HG03442 (cell line): ENCODE results near the gene ATXN1.

Experiments
- ATAC-seq: cut with Tn5 transposase; IDR thresholded peaks from one replicate; pipeline ENCODE4 v1.9.1; 2021; ENCODE audit warnings: mild to moderate bottlenecking, moderate library complexity; ENCODE audit not compliant: unreplicated experiment

ATXN1 gene

DNA sequence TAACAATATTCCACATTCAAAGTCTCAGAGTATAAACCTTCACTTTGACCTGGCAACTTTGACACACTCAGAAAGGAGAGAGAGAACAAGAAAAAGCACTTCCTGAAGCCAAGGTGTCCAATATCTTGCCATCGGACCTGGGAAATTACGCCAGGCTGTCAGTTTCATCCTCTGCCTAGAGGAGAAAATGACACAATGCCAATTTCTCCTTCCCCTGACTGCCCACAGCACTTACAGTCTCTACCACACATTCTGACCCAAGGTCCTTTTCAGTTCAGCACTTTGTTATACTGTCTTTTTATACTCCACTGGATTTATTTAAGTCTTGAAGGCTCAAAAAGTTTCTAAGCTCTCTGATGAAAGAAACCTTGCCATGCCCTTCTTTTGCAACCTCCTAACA is 272.4 kb downstream of the ATXN1 start:
- no peak for ATAC-seq

GRCh38 chr6:16487996-16488674 is 273.1 kb downstream of the ATXN1 start:
- no peak for ATAC-seq

GRCh38 chr6:16486661-16487060 is 274.6 kb downstream of the ATXN1 start:
- no peak for ATAC-seq

GRCh38 chr6:16483315-16483875 is 277.9 kb downstream of the ATXN1 start:
- peak; percentile 47 for ATAC-seq

- ATAC-seq, result no peak
Observed at GRCh38 chr6:16482702-16483314, 278.5 kb downstream of the ATXN1 start.

GRCh38 chr6:16481697-16482399 is 279.4 kb downstream of the ATXN1 start:
- peak; percentile 34 for ATAC-seq

DNA sequence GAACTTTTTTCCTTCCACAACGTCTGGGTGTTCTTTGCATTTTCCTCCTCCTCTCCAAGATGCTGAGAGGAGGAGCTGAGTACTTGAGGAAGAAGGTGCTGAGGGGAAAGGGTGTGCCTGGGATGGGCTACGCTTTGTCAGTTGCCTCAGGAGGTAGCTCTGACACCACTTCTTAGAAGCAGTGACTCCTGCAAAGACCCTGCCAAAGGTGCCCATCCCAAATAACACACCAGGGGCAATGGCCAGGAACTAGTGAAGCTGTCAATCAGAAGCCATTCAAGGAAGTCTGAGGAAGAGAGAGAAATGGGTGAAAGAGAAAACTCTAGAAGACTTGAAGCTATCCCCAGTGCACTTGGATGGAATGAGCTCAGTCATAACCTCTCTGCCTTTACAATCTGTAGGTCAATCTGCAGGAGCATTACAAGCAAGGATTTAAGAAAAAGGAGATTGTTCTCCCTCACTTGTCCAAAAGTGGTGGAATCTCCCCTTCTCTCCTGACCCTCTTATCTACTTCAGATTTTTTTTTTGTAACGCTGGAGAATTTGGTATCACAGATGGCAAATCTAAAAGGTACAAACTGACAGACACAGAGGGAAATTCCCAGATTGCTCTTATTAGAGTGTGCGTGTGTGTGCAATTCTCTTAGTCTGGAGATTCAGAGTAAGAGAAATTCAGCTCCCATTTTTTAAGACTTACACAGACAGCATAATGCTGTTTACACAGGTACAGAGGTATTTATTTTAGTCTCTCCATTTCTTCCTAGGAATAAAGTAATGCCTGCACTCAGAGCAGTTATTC is 280.3 kb downstream of the ATXN1 start:
- ATAC-seq, result no peak

GRCh38 chr6:16477367-16478149 is 283.7 kb downstream of the ATXN1 start:
- ATAC-seq, result no peak

GRCh38 chr6:16476861-16477260 is 284.4 kb downstream of the ATXN1 start:
- ATAC-seq, result no peak

GRCh38 chr6:16475494-16475781 is 285.8 kb downstream of the ATXN1 start:
- ATAC-seq, result no peak

- peak; percentile 25 for ATAC-seq
Observed at GRCh38 chr6:16474772-16475493, 286.3 kb downstream of the ATXN1 start.

DNA sequence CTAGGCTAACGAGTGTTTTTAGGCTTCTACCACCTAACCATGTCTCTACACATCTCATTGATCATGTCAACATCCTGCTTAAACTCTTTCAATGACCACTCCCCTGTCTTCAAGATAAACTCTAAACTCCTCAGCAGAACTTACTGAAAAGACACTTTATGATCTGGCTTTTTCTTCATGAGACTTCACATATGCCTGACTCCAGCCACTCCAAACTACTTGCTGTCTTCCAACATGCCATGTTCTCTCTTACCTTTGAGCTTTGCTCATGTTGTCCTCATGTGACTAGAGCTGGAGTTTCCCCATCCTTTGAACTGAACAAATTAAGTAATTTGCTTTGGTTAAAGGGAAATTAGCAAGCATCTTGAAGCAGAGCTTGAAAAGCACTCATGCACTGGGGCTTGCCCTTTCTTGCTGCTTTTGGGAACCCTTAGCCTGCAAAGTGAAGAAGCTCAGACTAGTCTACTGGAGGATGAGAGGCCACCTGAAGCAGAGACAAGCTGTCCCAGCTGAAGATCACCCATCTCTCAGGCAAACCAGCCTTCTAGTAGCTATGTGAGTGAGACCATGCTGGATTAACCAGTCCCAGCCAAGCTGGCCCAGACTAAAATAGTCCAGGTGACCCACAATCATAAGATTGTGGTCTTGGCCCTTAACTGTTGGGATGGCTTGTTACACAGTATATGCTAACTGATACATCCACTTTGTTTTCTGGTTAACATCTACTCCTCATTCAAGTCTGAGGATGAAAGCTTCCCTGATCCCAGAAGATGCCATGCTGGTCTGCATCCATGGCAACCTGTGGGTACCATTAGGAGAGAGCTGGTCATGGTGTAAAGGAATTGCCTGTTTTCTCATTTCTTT is 287.1 kb downstream of the ATXN1 start:
- peak; percentile 1 for ATAC-seq

GRCh38 chr6:16473184-16473907 is 287.9 kb downstream of the ATXN1 start:
- peak; percentile 46 for ATAC-seq

- ATAC-seq, result no peak
Observed at GRCh38 chr6:16472349-16473069, 288.8 kb downstream of the ATXN1 start.

DNA sequence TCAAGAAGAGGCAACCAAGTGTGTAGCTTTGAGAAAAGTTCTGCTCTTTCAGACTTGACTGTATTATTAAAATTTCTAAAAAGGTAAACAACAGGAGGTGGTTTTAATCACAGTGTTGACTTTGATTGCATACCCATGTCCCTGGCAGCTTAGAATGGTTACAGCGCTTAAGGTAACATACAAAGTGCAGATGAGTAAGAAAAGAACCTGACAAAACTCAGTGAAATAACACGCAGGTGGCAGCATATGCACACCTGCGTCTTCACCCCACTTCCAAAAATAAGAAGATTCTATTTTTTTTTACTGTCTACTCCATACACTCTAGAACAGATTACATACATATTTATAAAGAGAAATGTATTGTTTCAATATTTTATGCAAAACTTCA is 289.4 kb downstream of the ATXN1 start:
- ATAC-seq, result no peak

GRCh38 chr6:16471222-16471909 is 289.9 kb downstream of the ATXN1 start:
- ATAC-seq, result peak; percentile 43
